Dedifferentiated amniotic fluid mesenchymal stem cell (primary cell): Measurements from ENCODE around the gene KRT5.
"Not testable (repeated sequence)": the region's sequence is repeated elsewhere in the genome, so short reads cannot be mapped to it uniquely, and the experiment has no call there.

ENCODE experiments used
- DNase-seq: peaks from one replicate; pipeline ENCODE4 v3.0.0-alpha.2; 2016; ENCODE audit errors: extremely low spot score

The KRT5 gene

DNA sequence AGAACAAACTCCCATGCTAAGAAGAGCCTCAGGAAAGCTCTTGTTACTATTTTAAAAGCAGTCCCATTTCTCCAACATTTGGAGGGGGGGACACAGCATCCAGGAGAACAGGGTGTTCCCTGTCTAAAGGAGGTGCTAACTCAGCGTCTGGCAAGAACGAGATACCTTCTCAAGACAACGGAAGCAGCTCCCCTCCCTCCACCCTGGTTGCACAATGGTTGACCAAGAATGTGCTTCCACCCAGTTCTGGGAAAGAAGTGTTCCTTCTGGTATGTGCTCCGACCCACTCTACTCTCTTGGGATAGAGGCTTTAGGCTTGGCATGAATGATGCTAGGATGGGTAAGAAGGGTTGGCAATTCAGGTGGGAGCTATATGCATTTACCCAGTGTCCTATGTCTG lies 25.7 kb downstream of the KRT5 start:
- DNase-seq: no peak

DNA sequence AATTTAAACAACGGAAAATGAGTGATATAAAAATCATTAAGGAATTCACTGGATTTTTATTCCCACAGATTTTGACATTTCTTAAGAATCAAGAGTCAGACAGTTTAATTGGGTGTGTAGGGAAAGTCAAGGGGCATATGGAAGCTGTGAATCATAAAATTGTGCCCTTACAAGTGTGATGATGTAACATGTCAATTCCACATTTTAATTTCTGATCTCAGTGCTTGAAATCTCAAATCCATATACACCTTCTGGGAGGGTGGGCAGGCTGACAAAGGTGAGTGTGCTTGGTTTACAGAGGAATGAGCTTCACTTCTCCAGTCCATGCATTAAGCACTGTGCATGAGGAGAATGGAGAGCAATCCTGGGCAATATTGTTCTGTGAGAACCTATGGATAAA lies 26.1 kb downstream of the KRT5 start:
- DNase-seq: no peak

DNA sequence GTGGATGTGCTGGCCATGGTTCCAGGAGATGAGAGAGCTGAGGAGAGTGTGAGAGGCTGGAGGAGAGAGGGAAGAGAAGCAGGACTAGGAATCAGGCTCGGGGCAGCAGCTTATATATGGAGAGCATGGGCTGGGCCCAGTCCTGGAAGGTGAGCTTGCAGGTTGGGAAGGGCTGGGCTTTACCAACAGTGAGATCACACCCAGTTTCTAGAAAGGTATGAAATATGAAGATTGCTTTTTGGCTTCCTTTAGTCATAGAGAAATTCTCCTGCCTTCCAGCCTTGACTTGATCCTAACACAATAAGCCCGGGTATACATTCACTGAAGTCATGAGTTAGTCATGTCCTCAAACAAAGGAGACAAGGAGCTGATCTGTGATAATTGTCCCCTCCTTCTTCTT lies 27.0 kb downstream of the KRT5 start, which contains the start of gene KRT6A:
Gene KRT6A (minus strand): TSS at position 86 of the 400 bp plus-strand sequence. CDS start 69 bp downstream, at position 17.
- DNase-seq: no peak

DNA sequence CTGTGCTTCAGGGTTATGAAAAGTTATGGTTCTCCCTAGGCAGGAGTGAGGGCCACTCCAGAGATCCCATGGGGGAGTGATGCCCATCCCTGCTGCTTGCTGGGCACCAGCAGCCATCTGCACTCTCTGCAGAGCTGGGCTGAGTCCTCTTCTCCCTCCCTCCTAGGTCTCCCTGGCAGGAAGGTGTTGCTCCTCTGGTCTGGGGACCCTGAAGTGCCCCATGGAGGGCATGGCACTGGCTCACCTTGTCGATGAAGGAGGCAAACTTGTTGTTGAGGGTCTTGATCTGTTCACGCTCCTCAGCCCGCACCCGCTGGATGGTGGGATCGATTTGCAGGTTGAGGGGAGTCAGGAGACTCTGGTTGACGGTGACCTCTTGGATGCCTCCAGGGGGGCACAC lies 27.8 kb downstream of the KRT5 start:
- DNase-seq: not testable (repeated sequence)

DNA sequence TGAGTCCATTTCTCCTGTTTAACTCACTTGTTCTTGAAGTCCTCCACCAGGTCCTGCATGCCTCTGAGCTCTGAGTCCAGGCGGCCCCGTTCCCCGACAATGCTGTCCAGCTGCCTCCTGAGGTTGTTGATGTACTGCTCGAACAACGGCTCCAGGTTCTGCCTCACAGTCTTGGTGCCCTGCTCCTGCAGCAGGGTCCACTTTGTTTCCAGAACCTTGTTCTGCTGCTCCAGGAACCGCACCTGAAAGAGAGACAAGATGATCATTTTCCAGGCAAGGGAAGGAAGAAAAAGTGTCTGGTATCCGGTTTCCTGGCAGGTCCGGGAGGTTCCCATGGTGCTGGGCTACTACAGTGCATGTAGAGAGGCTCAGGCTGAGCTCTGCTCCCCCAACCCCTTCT lies 28.7 kb downstream of the KRT5 start:
- not testable (repeated sequence) for DNase-seq

DNA sequence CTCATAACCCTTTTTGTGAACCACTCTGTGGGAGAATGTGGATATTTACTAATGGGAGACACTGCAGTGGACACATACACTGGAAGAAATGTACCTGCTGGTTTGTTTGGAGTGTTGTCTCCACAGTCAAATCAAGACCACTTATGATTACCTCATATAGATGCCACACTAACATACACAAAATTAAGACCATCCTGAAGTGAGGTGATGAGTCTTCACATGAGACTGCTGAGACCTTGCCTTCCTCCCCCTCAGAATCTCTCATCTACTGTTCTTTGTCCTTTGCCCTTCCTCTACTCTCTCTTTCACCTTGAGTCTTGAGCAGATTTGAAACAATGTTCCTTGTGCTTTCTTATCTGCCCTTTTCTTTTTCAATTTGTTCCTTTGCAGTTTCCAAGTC lies 31.5 kb downstream of the KRT5 start:
- no peak for DNase-seq

DNA sequence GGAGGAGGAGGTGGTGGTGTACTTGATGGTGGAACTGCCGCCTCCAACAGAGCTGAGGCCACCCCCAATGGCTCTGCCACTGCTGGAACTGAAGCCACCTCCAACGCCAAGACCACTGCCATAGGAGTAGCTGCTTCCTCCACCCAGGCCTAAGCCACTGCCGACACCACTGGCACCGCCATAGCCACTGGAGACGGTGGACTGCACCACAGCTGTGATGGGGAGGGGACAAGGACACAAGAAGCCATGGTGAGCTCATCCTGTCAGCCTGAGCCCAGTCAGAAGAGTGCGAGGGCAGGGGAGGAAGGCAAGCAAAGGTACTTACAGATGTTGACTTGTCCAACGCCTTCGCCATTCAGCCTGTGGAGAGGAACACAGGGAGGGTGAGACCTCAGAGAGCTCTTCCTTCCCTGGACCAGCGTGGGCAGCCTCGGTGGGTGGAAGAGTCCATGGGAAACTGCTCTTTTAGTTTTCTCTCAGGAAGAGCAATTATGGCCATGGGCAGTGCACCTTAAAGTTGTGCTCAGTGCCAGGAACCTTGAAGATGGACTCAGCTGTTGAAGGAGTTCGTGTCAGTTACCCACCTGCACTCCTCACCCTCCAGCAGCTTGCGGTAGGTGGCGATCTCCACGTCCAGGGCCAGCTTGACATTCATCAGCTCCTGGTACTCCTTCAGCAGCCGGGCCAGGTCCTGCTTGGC lies 32.3 kb downstream of the KRT5 start:
- DNase-seq: not testable (repeated sequence)

DNA sequence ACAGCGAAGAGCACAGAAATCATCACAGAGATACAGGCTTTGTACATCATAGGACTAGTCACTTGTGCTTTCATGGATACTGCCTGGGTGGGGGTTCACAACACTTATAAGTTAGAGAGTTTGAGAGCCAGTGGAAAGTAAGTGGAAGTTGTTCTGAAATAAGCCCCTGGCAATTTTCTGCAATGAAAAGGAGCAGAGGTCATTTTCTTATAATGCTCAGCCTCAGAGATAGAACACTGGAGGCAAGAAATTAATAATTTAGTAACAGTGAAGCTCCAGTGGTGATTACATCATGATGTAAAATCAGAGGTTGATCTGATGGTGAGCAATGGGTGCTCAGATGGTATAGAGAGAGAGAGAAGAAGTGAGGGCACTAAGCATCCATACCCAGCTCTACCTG lies 33.0 kb downstream of the KRT5 start:
- no peak for DNase-seq

DNA sequence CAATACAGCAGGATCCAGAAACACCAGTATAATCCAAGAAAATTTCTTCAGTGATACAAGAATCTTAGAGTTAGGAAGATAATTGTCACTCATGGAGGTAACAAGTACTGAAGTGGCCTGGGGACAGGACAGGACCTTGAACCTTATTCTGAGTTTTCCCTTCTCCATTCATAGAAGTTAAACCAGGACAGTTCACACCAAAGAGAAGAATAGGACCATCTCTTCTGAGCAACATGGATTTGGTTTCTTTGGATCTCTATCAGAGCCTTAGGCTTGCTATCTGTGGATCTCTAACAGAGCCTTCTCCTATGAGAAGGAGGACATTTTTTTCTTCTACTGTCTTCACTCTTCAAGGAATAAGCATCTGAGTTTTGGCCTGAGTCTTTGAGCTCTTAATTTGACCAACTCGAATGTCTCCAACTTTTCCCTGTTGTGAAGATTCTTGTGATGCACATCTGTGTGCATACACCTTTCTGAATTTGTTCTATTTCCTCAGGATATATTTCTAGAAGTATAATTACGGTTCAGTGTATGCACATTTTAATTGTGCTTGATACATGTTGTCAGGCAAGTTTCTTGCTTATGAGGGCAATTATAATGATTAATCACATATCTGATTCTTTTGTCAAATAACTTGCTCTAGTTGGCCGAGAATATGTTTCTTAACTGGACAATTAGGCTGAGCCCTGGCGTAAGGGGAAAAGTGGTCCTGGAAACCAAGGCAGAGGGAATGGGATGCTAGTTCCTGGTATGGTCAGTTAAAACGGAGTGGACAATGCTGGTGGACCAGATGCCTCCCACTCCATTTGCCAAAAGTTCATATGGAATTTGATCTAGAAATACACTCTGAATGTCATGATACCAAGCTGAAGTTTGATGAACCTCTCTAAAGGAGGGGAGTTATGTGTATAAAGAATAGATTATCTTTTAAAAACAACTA lies 33.8 kb downstream of the KRT5 start:
- no peak for DNase-seq

DNA sequence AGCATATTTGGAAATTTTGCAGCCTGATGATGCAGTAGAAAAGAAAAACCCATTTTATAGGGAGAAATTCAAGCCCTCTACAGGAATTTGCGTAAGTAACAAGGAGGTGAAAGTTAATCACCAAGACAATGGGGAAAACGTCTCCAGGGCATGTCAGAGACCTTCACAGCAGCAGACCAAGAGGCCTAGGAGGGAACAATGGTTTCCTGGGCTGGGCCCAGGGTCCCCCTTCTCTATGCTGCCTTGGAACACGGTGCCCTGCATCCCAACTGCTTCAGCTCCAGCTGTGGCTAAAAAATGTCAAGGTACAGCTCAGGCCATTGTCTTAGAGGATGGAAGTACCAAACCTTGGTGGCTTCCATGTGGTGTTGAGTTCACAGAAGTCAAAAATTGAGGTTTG lies 40.1 kb downstream of the KRT5 start:
- no peak for DNase-seq

DNA sequence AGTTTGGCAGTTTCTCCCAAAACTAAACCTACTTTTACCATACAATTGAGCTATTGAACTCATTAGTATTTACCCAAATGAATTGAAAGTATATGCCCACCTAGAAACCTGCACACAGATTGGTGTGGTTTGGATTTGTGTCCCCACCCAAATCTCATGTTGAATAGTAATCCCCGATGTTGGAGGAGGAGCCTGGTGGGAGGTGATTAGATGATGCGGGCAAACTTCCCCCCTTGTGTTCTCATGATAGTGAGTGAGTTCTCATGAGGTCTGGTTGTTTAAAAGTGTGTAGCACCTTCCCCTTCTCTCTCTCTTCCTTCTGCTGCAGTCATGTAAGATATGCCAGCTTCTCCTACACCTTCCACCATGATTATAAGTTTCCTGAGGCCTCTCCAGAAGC lies 42.5 kb downstream of the KRT5 start:
- DNase-seq: no peak

DNA sequence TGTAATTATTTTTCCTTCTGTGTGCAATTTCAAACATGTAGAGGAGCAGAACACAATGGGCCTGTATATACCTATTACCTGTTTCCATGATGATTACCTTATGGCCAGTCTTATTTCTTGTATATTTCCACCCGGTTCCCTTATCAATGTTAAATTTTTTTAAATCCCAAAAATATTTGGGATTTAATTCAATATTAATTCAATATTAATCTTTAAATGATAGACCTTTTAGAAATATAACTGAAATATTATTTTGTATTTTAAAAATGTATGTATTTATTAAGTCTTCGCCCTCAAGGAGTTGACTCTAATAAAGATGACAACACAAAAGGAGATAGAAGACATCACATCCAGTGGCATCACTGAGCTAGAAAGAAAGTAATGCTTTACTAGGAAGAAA lies 46.0 kb downstream of the KRT5 start:
- DNase-seq: no peak

DNA sequence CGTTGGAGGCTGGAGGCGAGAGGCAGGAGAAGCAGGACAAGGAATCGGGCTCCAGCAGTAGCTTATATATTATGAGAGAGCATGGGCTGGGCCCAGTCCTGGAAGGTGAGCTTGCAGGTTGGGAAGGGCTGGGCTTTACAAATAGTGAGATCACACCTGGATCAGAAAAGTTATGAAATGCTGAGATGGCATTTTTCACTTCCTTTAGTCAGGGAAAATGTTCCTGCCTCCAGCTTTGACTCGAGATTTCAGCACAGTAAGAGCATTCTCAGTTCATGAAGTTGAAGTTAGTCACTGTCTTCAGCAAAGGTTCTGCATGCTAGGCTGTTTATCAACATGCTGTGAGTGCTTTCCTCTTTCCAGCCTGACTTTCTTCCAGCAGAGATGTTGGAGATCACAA lies 46.4 kb downstream of the KRT5 start, which contains the start of gene KRT6C:
Gene KRT6C (minus strand): TSS at position 38 of the 400 bp plus-strand sequence. CDS start 68 bp downstream, outside the sequence.
- no peak for DNase-seq

DNA sequence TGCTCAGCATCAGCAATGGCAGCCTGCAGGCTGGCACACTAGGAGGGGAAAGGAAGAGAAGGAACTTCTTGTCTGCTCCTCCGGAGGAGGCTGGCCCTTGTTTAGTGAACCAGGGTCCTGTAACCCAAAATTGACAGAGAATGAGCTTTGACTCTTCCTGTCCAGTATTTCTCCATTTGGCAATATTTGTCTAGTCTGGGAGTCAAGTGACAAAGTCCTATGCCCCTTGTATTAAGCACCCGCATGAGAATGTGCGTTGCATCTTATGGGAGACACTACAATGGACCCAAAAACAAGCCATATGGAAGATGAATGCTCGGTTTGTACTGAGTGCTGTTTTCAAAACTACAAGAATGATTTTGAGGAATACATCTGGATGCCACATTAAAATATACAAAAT lies 50.3 kb downstream of the KRT5 start:
- DNase-seq: no peak

DNA sequence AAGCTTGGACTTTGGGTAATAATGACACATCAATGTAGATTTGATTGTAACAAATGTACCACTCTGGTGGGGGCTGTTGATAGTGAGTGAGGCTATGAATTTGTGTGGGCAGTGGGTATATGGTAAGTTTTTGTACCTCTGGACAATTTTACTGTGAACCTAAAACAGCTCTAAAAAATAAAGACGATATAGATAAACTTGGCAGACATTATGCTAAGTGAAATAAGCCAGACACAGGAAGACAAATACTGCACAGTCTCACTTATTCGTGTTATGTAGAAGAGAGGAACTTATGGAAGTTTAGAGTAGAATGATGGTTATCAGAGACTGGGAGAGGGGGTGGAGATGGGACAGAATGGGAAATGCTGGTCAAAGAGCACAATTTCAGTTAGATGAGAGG lies 55.3 kb downstream of the KRT5 start:
- DNase-seq: no peak
